HepG2 (cell line): ENCODE measurements around the gene B3GALT6. TPM values are rescaled to one million over a fixed set of nuclear protein-coding genes. Genes with fewer than 3 reads are reported as not detected.

Experiments used
- AGO1 ChIP-seq: fragments of 200-400 bp; formaldehyde crosslinking; IDR thresholded peaks from 2 replicates; pipeline ENCODE4 v1.6.1; 2017; ENCODE audit warnings: mild to moderate bottlenecking, low read depth, low read length, moderate library complexity; ENCODE audit not compliant: poor library complexity, severe bottlenecking
- GPBP1L1 ChIP-seq: sonication (generic); formaldehyde crosslinking; IDR thresholded peaks from 2 replicates; pipeline ENCODE4 v1.5.0; 2020; ENCODE audit warnings: mild to moderate bottlenecking, missing genetic modification reagents
- HNF1B ChIP-seq: sonication (generic); formaldehyde crosslinking; IDR thresholded peaks from 2 replicates; pipeline ENCODE4 v1.5.1; 2020; ENCODE audit warnings: mild to moderate bottlenecking, moderate library complexity, missing genetic modification reagents
- HNRNPL ChIP-seq: fragments of 200-400 bp; formaldehyde crosslinking; IDR thresholded peaks from 2 replicates; pipeline ENCODE4 v1.6.1; 2017; ENCODE audit warnings: mild to moderate bottlenecking, low read depth, low read length
- IRF1 ChIP-seq: sonication (generic); formaldehyde crosslinking; IDR thresholded peaks from 2 replicates; pipeline ENCODE4 v1.4.0; 2020; ENCODE audit warnings: low read depth, mild to moderate bottlenecking, missing genetic modification reagents
- ISL2 ChIP-seq: sonication (generic); formaldehyde crosslinking; IDR thresholded peaks from 2 replicates; pipeline ENCODE4 v1.5.0; 2020; ENCODE audit warnings: missing genetic modification reagents
- JDP2 ChIP-seq: sonication (generic); formaldehyde crosslinking; IDR thresholded peaks from 2 replicates; pipeline ENCODE4 v1.8.1; 2022; ENCODE audit warnings: missing genetic modification reagents, borderline replicate concordance
- KLF6 ChIP-seq: IDR thresholded peaks from 2 replicates; pipeline ENCODE4 v1.8.0; 2016; ENCODE audit warnings: missing biosample characterization, missing genetic modification reagents
- MED1 ChIP-seq: sonication (generic); formaldehyde crosslinking; IDR thresholded peaks from 2 replicates; pipeline ENCODE4 v1.4.0; 2020; ENCODE audit warnings: missing genetic modification reagents
- MLXIP ChIP-seq: sonication (generic); formaldehyde crosslinking; IDR thresholded peaks from 2 replicates; pipeline ENCODE4 v1.9.0; 2021; ENCODE audit warnings: missing genetic modification reagents, borderline replicate concordance
- NCOA1 ChIP-seq: sonication (generic); formaldehyde crosslinking; IDR thresholded peaks from 2 replicates; pipeline ENCODE4 v1.9.0; 2021; ENCODE audit warnings: missing genetic modification reagents
- PATZ1 ChIP-seq: sonication (generic); formaldehyde crosslinking; IDR thresholded peaks from 2 replicates; pipeline ENCODE4 v1.4.0; 2020; ENCODE audit warnings: missing genetic modification reagents
- POLR2G ChIP-seq: fragments of 200-400 bp; formaldehyde crosslinking; IDR thresholded peaks from 2 replicates; pipeline ENCODE4 v1.6.1; 2018; ENCODE audit warnings: mild to moderate bottlenecking, low read depth, low read length, moderate library complexity
- SPEN ChIP-seq: sonication (generic); formaldehyde crosslinking; IDR thresholded peaks from 2 replicates; pipeline ENCODE4 v1.5.1; 2020; ENCODE audit warnings: low read depth, mild to moderate bottlenecking, missing genetic modification reagents
- ZBTB42 ChIP-seq: sonication (generic); formaldehyde crosslinking; IDR thresholded peaks from 2 replicates; pipeline ENCODE4 v1.5.0; 2020; ENCODE audit warnings: mild to moderate bottlenecking, missing genetic modification reagents
- ZFX ChIP-seq: sonication (generic); formaldehyde crosslinking; IDR thresholded peaks from 2 replicates; pipeline ENCODE4 v1.4.0; 2020; ENCODE audit warnings: mild to moderate bottlenecking, low read depth, missing genetic modification reagents, moderate library complexity
- ZNF207 ChIP-seq: fragments of 450-650 bp; IDR thresholded peaks from 2 replicates; pipeline ENCODE4 v1.6.1; 2016; ENCODE audit warnings: antibody characterized with exemption, borderline replicate concordance
- ZNF224 ChIP-seq: sonication (generic); formaldehyde crosslinking; IDR thresholded peaks from 2 replicates; pipeline ENCODE4 v1.5.0; 2020; ENCODE audit warnings: mild to moderate bottlenecking, missing genetic modification reagents
- ZNF274 ChIP-seq: sonication (generic); formaldehyde crosslinking; IDR thresholded peaks from 2 replicates; pipeline ENCODE4 v1.5.1; 2020; ENCODE audit warnings: mild to moderate bottlenecking, missing genetic modification reagents
- polyA plus RNA-seq, 8 experiments: library from polyadenylated mRNA; depleted of rRNA in 3 of 8; stranded (reverse) in 7 of 8; unstranded in 1 of 8; fragments of >200 nt; fragmentation: Illumina TruSeq in 4 of 8; extraction: Trizol in 4 of 8; gene quantifications; 2 replicates each; pipeline versions ENCODE4 v1.2.1 to v1.2.3, GENCODE V29; 2011 to 2016; ENCODE audit warnings: low read depth in 4 of 8, missing spikeins in 1 of 8, mixed read lengths in 1 of 8; ENCODE audit not compliant: insufficient read depth in 1 of 8
- total RNA-seq, 5 experiments: library from RNA; depleted of rRNA; stranded (reverse); fragments of >200 nt; fragmentation: Illumina TruSeq; extraction: Trizol; gene quantifications; 2 replicates each; pipeline ENCODE4 v1.2.3, GENCODE V29; 2016; ENCODE audit warnings: low read depth in 1 of 5

The B3GALT6 gene
- total and polyA plus RNA-seq, 2 of the 13 experiments (the other 11 are each of a cell fraction or from before 2014, with no cell fraction given) = 3.9 to 14.2 TPM

GRCh38 chr1:1236176-1236763 lies 4.2 kb downstream of the B3GALT6 start (continued):
- no peak for TF ChIP-seq MLXIP (CRISPR knock-in tag)
- no peak for TF ChIP-seq NCOA1 (CRISPR knock-in tag)
- TF ChIP-seq ZNF207 = no peak
- TF ChIP-seq HNRNPL = peak; percentile 63; the same call in 1 of the 2 replicates
- no peak for TF ChIP-seq HNF1B (CRISPR knock-in tag)
- no peak for TF ChIP-seq KLF6 (CRISPR knock-in tag)
- TF ChIP-seq GPBP1L1 (CRISPR knock-in tag) = no peak
- 0 out of 2 replicates have a peak, but pooled peaks have one; percentile 35 for TF ChIP-seq PATZ1 (CRISPR knock-in tag)
- TF ChIP-seq AGO1 = peak; percentile 95
- TF ChIP-seq MED1 (CRISPR knock-in tag) = peak; percentile 22; the same call in 1 of the 2 replicates
- TF ChIP-seq ZNF274 = no peak
- no peak for TF ChIP-seq ZNF224
- TF ChIP-seq JDP2 = no peak; the same call in 1 of the 2 replicates
- 0 out of 2 replicates have a peak, but pooled peaks have one; percentile 24 for TF ChIP-seq SPEN (CRISPR knock-in tag)
- no peak for TF ChIP-seq IRF1 (CRISPR knock-in tag)
- no peak for TF ChIP-seq ZBTB42 (CRISPR knock-in tag)
- TF ChIP-seq ISL2 (CRISPR knock-in tag) = no peak
- TF ChIP-seq ZFX (CRISPR knock-in tag) = peak; percentile 74
- peak; percentile 10 for TF ChIP-seq POLR2G
